ENCODE measurements around the gene SORCS2. TPM values are rescaled to one million over a fixed set of nuclear protein-coding genes. Genes with fewer than 3 reads are reported as not detected.

The SORCS2 gene
- polyA plus RNA-seq, 1 of the 3 experiments (the other 2 are of a cell fraction), result 1.6 TPM

DNA sequence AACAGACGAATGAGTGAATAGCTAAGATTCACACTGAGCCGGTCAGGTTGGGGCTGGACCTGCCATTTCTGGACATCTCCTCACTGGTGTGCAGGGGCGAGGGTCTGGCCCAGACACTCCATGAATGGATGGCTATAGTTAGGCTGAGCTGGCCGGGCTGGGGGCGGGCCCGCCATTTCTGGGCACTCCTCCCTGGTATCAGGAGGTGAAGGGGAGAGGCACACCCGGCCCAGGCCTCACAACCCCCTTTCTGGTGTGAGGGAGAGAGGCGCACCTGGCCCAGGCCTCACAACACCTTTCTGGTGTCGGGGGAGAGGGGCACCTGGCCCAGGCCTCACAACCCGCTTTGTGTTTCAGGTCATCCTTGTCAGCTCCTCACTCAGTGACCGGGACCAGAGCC lies 445.6 kb downstream of the SORCS2 start (continued):
- TF ChIP-seq, protein P1, sequence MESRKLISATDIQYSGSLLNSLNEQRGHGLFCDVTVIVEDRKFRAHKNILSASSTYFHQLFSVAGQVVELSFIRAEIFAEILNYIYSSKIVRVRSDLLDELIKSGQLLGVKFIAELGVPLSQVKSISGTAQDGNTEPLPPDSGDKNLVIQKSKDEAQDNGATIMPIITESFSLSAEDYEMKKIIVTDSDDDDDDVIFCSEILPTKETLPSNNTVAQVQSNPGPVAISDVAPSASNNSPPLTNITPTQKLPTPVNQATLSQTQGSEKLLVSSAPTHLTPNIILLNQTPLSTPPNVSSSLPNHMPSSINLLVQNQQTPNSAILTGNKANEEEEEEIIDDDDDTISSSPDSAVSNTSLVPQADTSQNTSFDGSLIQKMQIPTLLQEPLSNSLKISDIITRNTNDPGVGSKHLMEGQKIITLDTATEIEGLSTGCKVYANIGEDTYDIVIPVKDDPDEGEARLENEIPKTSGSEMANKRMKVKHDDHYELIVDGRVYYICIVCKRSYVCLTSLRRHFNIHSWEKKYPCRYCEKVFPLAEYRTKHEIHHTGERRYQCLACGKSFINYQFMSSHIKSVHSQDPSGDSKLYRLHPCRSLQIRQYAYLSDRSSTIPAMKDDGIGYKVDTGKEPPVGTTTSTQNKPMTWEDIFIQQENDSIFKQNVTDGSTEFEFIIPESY (IDR thresholded peaks at IDR 0.05; ENCODE audit: borderline replicate concordance, low read depth), result no peak
- TF ChIP-seq CHD2 (IDR thresholded peaks at IDR 0.05; ENCODE audit: low read length, partially characterized antibody) (no peak), TAF1 (IDR thresholded peaks at IDR 0.05; ENCODE audit: borderline replicate concordance, low read depth, low read length) (no peak), TCF12 (IDR thresholded peaks at IDR 0.05) (no peak), JUND (IDR thresholded peaks at IDR 0.05) (no peak)
- TF ChIP-seq, protein P2, sequence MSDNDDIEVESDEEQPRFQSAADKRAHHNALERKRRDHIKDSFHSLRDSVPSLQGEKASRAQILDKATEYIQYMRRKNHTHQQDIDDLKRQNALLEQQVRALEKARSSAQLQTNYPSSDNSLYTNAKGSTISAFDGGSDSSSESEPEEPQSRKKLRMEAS (IDR thresholded peaks at IDR 0.05; ENCODE audit: low read depth), result no peak

DNA sequence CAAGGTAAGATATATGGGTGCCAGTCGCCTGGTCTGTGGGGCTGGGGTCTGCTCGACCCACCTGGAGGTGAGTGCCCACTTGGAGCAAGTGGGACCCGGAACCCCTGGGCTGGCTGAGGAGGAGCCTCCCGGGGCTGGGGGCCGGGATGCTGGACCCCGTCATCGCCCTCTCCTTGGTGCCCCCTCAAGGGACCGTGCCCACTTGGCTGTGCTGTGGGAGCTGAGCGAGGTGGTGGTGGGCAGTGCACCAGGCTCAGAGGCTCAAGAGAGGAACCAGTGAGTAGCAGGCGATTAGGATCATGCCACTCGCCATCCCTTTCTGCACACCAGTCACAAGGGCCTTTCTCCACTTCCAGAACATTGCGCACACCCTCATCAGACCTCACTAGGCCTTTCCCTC lies 446.2 kb downstream of the SORCS2 start:
- H3F3A ChIP-seq (replicated peaks; ENCODE audit: insufficient read depth), result no peaks in the 10 kb centered on the region
- H4K20me1 ChIP-seq (ENCODE audit: insufficient read depth), result no peaks in the 10 kb centered on the region
- WGBS (ENCODE audit: low lambda C conversion rate), result 87% methylated on average over 5 of the region's 12 CpGs
- no peak overlapping the region for H3K4me3 ChIP-seq (ENCODE audit: low read depth in 2 of 2, low read length in 1 of 2)
- ChIA-PET CTCF (interaction anchor here (0.6 kb wide), 1 partner anchor 67 kb away, joined by 3 read pairs; no protein-coding TSS in a partner anchor), POLR2A (no interaction called here)
- H3K27me3 ChIP-seq (ENCODE audit: insufficient read depth), result no peaks in the 10 kb centered on the region
- no peak for TF ChIP-seq TAF1 (IDR thresholded peaks at IDR 0.05; ENCODE audit: borderline replicate concordance, low read depth, low read length)
- TF ChIP-seq CHD2 (IDR thresholded peaks at IDR 0.05; ENCODE audit: low read length, partially characterized antibody), result no peak
- TF ChIP-seq FOXM1 (IDR thresholded peaks at IDR 0.05; ENCODE audit: low read depth), result no peak
- TF ChIP-seq FOXJ3 (CRISPR knock-in tag; IDR thresholded peaks at IDR 0.05), result no peak
- TF ChIP-seq, protein P3, sequence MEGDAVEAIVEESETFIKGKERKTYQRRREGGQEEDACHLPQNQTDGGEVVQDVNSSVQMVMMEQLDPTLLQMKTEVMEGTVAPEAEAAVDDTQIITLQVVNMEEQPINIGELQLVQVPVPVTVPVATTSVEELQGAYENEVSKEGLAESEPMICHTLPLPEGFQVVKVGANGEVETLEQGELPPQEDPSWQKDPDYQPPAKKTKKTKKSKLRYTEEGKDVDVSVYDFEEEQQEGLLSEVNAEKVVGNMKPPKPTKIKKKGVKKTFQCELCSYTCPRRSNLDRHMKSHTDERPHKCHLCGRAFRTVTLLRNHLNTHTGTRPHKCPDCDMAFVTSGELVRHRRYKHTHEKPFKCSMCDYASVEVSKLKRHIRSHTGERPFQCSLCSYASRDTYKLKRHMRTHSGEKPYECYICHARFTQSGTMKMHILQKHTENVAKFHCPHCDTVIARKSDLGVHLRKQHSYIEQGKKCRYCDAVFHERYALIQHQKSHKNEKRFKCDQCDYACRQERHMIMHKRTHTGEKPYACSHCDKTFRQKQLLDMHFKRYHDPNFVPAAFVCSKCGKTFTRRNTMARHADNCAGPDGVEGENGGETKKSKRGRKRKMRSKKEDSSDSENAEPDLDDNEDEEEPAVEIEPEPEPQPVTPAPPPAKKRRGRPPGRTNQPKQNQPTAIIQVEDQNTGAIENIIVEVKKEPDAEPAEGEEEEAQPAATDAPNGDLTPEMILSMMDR (IDR thresholded peaks at IDR 0.05), result no peak
- TF ChIP-seq, protein P4, sequence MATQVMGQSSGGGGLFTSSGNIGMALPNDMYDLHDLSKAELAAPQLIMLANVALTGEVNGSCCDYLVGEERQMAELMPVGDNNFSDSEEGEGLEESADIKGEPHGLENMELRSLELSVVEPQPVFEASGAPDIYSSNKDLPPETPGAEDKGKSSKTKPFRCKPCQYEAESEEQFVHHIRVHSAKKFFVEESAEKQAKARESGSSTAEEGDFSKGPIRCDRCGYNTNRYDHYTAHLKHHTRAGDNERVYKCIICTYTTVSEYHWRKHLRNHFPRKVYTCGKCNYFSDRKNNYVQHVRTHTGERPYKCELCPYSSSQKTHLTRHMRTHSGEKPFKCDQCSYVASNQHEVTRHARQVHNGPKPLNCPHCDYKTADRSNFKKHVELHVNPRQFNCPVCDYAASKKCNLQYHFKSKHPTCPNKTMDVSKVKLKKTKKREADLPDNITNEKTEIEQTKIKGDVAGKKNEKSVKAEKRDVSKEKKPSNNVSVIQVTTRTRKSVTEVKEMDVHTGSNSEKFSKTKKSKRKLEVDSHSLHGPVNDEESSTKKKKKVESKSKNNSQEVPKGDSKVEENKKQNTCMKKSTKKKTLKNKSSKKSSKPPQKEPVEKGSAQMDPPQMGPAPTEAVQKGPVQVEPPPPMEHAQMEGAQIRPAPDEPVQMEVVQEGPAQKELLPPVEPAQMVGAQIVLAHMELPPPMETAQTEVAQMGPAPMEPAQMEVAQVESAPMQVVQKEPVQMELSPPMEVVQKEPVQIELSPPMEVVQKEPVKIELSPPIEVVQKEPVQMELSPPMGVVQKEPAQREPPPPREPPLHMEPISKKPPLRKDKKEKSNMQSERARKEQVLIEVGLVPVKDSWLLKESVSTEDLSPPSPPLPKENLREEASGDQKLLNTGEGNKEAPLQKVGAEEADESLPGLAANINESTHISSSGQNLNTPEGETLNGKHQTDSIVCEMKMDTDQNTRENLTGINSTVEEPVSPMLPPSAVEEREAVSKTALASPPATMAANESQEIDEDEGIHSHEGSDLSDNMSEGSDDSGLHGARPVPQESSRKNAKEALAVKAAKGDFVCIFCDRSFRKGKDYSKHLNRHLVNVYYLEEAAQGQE (IDR thresholded peaks at IDR 0.05; ENCODE audit: low read depth, low read length), result no peak
- TF ChIP-seq JUND (IDR thresholded peaks at IDR 0.05), result no peak
- TF ChIP-seq TEAD4 (IDR thresholded peaks at IDR 0.05; ENCODE audit: borderline replicate concordance, insufficient read depth), result no peak
- TF ChIP-seq, protein P5, sequence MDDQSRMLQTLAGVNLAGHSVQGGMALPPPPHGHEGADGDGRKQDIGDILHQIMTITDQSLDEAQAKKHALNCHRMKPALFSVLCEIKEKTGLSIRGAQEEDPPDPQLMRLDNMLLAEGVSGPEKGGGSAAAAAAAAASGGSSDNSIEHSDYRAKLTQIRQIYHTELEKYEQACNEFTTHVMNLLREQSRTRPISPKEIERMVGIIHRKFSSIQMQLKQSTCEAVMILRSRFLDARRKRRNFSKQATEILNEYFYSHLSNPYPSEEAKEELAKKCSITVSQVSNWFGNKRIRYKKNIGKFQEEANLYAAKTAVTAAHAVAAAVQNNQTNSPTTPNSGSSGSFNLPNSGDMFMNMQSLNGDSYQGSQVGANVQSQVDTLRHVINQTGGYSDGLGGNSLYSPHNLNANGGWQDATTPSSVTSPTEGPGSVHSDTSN (IDR thresholded peaks at IDR 0.05), result no peak
- no peaks in the 10 kb centered on the region for H3K36me3 ChIP-seq (replicated peaks in 1 of 2; ENCODE audit: control insufficient read depth in 1 of 2, insufficient read depth in 2 of 2, low read length in 1 of 2)
- no peak overlapping the region for H2AFZ ChIP-seq (ENCODE audit: low read depth)
- no peak overlapping the region for H3K9ac ChIP-seq
- no peak overlapping the region for H3K27ac ChIP-seq (ENCODE audit: low read depth in 2 of 2, low read length in 1 of 2)
- H3K9me2 ChIP-seq, result no peaks in the 10 kb centered on the region
- H3K9me3 ChIP-seq, result no peaks in the 10 kb centered on the region
- no peaks in the 10 kb centered on the region for H3K79me2 ChIP-seq (ENCODE audit: insufficient read depth)
- no peak overlapping the region for H3K4me2 ChIP-seq
- H3K4me1 ChIP-seq (ENCODE audit: control insufficient read depth in 1 of 2, insufficient read depth in 2 of 2, low read depth in 1 of 2, low read length in 1 of 2), result no peaks in the 10 kb centered on the region
- no peak for DNase-seq

Measured in SK-N-SH (cell line).